AG04449 (cell line): ENCODE data around the gene CTRB1.

ENCODE experiments used
- CTCF ChIA-PET: fragments of 350-600 bp; formaldehyde crosslinking; extraction: SDS; loops from one replicate; lab custom pipeline; 2021; ENCODE audit warnings: antibody characterized with exemption; lab: Yijun Ruan, JAX
- POLR2A ChIA-PET: fragments of 400-600, 350-600 bp; formaldehyde crosslinking; extraction: SDS; loops from one replicate; lab custom pipeline; 2020; ENCODE audit warnings: antibody characterized with exemption, inconsistent platforms; lab: Yijun Ruan, JAX
- DNase-seq: peaks from one replicate; pipeline ENCODE4 v3.0.0-alpha.2; 2010; ENCODE audit warnings: low read depth, low spot score
- H3K4me3 ChIP-seq: 2 replicates; pipeline ENCODE4 v1.5.1; 2011; ENCODE audit warnings: low read depth, mild to moderate bottlenecking, control low read depth, low read length
- CTCF ChIP-seq: IDR thresholded peaks from one replicate; pipeline ENCODE4 v1.5.1; 2011; ENCODE audit warnings: mild to moderate bottlenecking, moderate library complexity, low read length, control low read depth, inconsistent platforms; ENCODE audit not compliant: insufficient read depth; ENCODE audit errors: missing control alignments

The CTRB1 gene

DNA sequence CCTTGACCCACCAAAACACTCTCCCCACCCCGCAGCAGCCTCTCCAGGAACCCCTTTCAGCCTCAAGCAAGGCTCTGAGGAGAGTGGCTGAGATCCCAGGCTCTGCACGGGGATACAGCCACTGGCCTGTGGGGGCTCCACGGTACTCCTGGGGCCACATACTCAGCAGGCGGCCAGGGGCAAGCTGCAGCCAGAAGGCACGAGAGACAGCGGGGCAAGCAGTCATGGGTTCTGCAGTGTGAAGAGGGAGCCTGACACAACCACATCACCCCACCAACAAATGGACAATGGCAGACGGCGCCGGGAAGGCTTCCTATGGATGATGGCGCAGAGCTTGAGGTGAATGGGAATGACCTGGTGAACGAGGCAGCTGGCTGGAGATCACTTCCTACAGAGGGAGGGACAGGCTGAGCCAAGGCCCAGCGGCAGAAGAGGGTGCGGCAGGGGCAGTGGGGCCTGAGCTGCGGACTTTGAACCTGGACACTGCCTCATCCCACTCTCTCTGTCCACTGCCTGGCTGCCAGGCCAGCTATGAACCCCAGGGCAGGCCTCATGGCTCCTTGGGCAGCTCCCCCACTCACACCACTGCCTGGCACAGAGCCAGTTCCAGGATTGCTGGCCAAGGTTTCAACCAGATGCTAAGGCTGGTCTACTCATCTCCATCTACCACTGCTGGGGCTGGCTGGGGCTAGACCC is 43.5 kb downstream of the CTRB1 start:
- CTCF ChIA-PET, result interaction anchor here (1.0 to 2.1 kb wide), 2 partner anchors 8 to 140 kb away, joined by 3 to 7 read pairs; no protein-coding TSS in a partner anchor
- no peak for TF ChIP-seq CTCF
- POLR2A ChIA-PET, result interaction anchor here (0.8 kb wide), 1 partner anchor 11 kb away, joined by 3 read pairs; the partner anchor contains the start of gene BCAR1
- H3K4me3 ChIP-seq, result no peak overlapping the region; the same call in 1 of the 2 replicates
- no peak for DNase-seq

GRCh38 chr16:75262800-75263127 is 44.0 kb downstream of the CTRB1 start:
- POLR2A ChIA-PET, result interaction anchor here (0.8 to 1.1 kb wide), 3 partner anchors 11 to 18 kb away, joined by 3 to 4 read pairs (median 3); partner anchors contain the start of gene BCAR1
- no peak for TF ChIP-seq CTCF
- CTCF ChIA-PET, result interaction anchor here (1.0 to 2.1 kb wide), 2 partner anchors 9 to 28 kb away, joined by 3 to 7 read pairs; no protein-coding TSS in a partner anchor
- no peak for DNase-seq
- H3K4me3 ChIP-seq, result peak overlapping the region; percentile 81

- no peak for DNase-seq
- no peak for TF ChIP-seq CTCF
- peak overlapping the region; percentile 81 for H3K4me3 ChIP-seq
- CTCF ChIA-PET, result interaction anchor here (1.0 to 2.1 kb wide), 2 partner anchors 9 to 29 kb away, joined by 3 to 7 read pairs; no protein-coding TSS in a partner anchor
- POLR2A ChIA-PET, result interaction anchor here (0.8 to 1.1 kb wide), 2 partner anchors 16 to 18 kb away, joined by 3 to 4 read pairs; no protein-coding TSS in a partner anchor
Observed at GRCh38 chr16:75263291-75263962, 44.6 kb downstream of the CTRB1 start.

DNA sequence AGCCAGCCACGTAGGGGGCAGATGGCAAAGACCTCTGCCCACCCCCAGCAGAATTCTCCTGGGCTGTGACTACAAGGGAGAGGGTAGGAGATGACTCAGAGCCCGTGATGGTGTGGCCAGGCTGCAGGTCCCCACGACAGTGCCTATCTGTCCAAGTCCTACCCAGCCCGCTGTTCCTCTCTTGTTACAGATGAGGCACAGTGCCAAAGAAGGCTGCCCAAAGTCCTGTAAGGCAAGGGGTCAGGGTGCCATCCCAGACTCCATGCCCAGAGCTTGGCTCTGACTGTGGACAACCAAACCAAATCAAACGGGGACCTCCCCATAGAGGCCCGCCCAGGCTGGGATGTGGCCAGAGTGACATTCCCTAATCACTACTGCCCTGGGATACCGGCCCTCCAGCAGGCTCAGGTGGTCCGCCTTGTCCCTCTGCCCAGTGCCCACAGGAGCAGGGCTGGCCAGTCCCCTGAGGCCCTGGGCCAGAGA is 45.2 kb downstream of the CTRB1 start:
- ChIA-PET CTCF (interaction anchor here (1.0 to 2.1 kb wide), 2 partner anchors 10 to 29 kb away, joined by 3 to 7 read pairs; no protein-coding TSS in a partner anchor), POLR2A (no interaction called here)
- peak overlapping the region; percentile 81 for H3K4me3 ChIP-seq
- DNase-seq, result no peak
- TF ChIP-seq CTCF, result no peak

DNA sequence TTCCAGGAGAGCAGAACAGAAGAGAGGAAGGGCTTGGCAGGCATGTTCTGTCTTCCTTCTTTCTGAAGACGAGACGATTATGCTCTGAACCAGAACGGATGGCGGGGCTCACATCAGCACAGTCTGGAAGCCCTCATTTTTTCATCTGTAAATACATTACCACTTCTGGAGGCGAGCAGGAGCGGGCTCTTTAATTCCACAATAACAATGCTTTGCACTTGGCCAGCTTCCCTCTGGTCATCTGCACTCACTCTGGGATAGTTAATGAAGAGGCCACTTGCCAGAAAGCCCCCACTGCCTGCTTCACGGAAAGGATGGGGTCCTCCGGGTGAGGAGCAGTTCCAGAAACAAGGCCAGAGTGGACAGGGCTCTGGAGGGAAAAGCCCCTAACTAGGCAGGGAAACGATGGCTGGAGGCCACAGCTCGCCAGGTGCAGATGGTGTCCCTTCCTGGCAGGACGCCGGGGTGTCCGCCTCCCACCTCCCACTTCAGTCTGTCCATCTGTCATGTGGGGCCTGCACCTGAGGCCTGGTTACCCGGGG is 45.7 kb downstream of the CTRB1 start:
- CTCF ChIA-PET, result interaction anchor here (1.8 to 2.1 kb wide), 2 partner anchors 10 to 31 kb away, joined by 4 to 7 read pairs; no protein-coding TSS in a partner anchor
- no peak for DNase-seq
- POLR2A ChIA-PET, result no interaction called here
- H3K4me3 ChIP-seq, result peak overlapping the region; percentile 81
- TF ChIP-seq CTCF, result no peak
